H1 (cell line): ENCODE results near the gene PARD3.
"Not testable (repeated sequence)": the region's sequence is repeated elsewhere in the genome, so short reads cannot be mapped to it uniquely, and the experiment has no call there.

Source experiments
- CEBPB ChIP-seq: IDR thresholded peaks from 2 replicates; pipeline ENCODE4 v1.6.1; 2012; ENCODE audit warnings: low read depth, low read length
- CREB1 ChIP-seq: IDR thresholded peaks from 2 replicates; pipeline ENCODE4 v1.6.1; 2012; ENCODE audit warnings: inconsistent platforms
- CTCF ChIP-seq, 3 experiments: IDR thresholded peaks; 1 replicate in 2 of 3; 2 replicates in 1 of 3; pipeline versions ENCODE4 v1.5.1 to v1.6.1; 2011; ENCODE audit warnings: low read length in 3 of 3, mild to moderate bottlenecking in 3 of 3, inconsistent platforms in 2 of 3, low read depth in 1 of 3, moderate library complexity in 1 of 3; ENCODE audit not compliant: insufficient read depth in 1 of 3; ENCODE audit errors: control extremely low read depth in 1 of 3
- EZH2 ChIP-seq: fragments of 200-600 bp; sonication (generic); IDR thresholded peaks from 2 replicates; pipeline ENCODE4 v1.7.1; 2012; ENCODE audit warnings: low read depth, mild to moderate bottlenecking, moderate library complexity, low read length, inconsistent platforms; ENCODE audit not compliant: severe bottlenecking
- KDM1A ChIP-seq: fragments of 200-600, 300-600 bp; sonication (generic); IDR thresholded peaks from 2 replicates; pipeline ENCODE4 v1.7.1; 2016; ENCODE audit warnings: mild to moderate bottlenecking, low read length, borderline replicate concordance
- POLR2AphosphoS5 ChIP-seq: IDR thresholded peaks from 2 replicates; pipeline ENCODE4 v1.6.1; 2011; ENCODE audit warnings: low read depth, low read length
- RAD21 ChIP-seq, 2 experiments: IDR thresholded peaks in 1 of 2; conservative IDR thresholded peaks in 1 of 2; 2 replicates each; pipeline ENCODE4 v1.6.1; 2011; ENCODE audit warnings: low read depth in 2 of 2, low read length in 2 of 2, improper control_type of control experiment in 1 of 2, inconsistent platforms in 1 of 2, mild to moderate bottlenecking in 1 of 2, moderate library complexity in 1 of 2
- SP1 ChIP-seq: IDR thresholded peaks from 2 replicates; pipeline ENCODE4 v1.6.1; 2011; ENCODE audit warnings: low read depth, low read length
- TCF12 ChIP-seq: IDR thresholded peaks from 2 replicates; pipeline ENCODE4 v1.6.1; 2011; ENCODE audit warnings: low read depth, mild to moderate bottlenecking, low read length
- TEAD4 ChIP-seq: IDR thresholded peaks from 2 replicates; pipeline ENCODE4 v1.6.1; 2012; ENCODE audit warnings: low read depth, low read length, inconsistent platforms, mixed read lengths
- YY1 ChIP-seq: IDR thresholded peaks from 2 replicates; pipeline ENCODE4 v1.6.1; 2011; ENCODE audit warnings: low read depth, mild to moderate bottlenecking, low read length

DNA sequence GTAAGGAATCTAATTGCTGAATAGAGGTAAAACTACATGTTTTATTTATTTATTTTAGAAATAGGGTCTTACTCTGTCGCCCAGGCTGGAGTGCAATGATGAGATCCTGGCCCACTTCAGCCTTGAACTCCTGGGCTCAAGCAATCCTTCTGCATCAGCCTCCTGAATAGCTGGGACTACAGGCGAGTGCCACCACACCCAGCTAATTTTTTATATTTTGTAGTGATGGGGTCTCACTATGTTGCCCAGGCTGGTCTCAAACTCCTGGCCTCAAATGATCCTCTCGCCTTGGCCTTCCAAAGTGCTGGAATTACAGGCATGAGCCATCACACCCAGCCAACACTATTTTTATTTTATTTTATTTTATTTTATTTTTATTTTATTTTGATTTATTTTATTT lies 170.3 kb downstream of the PARD3 start:
- not testable (repeated sequence) for TF ChIP-seq CTCF (IDR thresholded peaks at IDR 0.05; ENCODE audit: control extremely low read depth in 1 of 3, insufficient read depth in 1 of 3, low read depth in 1 of 3, low read length in 3 of 3); YY1; POLR2AphosphoS5; TCF12; TEAD4; RAD21 (IDR thresholded peaks at IDR 0.05 in 1 of 2, conservative IDR thresholded peaks at IDR 0.05 in 1 of 2; ENCODE audit: low read depth in 2 of 2, low read length in 2 of 2); CREB1; SP1; EZH2; CEBPB; KDM1A
